Globus pallidus (tissue), 1 donor: Measurements from ENCODE around the gene GANAB.
"Not testable (repeated sequence)": the region's sequence is repeated elsewhere in the genome, so short reads cannot be mapped to it uniquely, and the experiment has no call there.

Source experiments
- DNase-seq: peaks from one replicate; pipeline ENCODE4 v3.0.0-alpha.2; 2015; ENCODE audit warnings: low spot score

GANAB gene

DNA sequence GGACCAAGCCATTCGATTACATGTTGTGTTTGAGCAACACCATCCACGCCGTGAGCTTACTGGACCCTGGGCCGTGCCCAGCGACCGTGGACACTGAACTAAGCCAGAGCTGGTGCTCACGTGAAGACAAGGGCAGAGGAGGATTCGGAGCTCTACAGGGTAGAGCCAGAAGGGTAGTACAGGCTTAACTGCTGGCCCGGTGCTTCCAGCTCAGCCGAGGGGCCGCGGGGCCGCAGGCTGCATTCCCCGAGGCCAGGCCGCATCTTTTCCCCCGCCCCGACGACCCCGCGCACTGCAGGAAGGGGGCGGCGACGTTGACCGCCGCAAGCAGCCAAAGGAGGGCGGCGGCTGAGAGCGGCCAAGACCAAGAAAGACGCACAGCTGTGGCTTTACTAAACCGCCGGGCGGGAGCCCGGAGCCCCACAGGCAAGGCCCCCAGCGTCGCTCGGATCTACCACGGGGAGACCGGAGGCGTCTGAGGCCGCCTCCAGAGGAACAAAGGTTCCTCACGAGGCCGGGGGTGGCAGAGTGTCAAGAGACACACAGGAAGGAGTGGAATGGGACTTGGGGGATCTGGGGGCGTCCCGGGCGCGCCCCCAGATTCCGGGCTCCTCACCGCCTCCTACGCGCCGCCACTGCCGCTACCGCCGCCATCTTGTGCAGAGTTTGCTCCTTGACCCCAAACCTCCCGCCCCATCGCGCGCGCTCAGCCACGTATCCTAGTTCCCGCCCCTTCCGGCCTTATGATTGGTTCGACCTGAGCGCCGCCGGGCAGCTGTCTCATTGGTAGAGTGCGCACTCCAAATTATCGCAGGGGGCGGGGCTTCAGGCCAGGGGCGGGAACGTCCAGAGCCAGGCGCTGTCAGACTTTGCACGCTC is at the start of gene GANAB:
TSS of gene GANAB (minus strand) at position 668 of the 879 bp plus-strand sequence. CDS start at position 654, 14 bp downstream.
- peak; percentile 98 for DNase-seq

DNA sequence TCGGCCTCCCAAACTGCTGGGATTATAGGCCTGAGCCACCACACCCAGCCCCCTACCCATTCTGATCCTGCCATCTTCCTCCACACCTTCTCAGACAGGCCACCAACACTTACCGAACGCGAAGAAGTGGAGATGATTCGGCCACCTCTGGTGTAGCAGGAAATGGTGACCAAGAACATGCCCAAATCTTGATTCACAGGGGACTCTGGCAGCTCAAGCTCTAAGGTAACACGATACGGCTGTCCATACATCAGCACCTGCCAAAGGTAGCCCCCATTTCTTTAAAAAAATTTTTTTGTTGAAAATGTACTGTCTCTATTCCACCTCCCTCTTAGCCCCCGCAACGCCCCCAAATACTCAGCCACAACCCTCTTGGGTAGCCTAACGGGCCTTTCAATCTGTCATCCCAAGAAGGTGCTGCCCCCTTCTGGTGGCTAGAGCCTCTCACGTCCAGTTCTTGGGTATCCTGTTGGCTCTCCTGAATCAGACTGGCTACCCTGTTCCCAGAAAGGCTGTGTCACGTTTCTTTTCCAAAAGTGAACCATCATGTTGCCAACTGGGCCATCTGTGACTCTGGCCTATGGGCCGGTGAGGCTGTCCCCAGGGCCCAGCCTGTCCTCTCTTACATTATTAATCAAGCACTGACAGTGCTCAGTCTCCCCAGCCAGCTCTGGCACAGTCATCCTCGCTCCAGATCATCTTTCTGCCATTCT is 48.2 kb upstream of the GANAB start:
- peak; percentile 77 for DNase-seq

DNA sequence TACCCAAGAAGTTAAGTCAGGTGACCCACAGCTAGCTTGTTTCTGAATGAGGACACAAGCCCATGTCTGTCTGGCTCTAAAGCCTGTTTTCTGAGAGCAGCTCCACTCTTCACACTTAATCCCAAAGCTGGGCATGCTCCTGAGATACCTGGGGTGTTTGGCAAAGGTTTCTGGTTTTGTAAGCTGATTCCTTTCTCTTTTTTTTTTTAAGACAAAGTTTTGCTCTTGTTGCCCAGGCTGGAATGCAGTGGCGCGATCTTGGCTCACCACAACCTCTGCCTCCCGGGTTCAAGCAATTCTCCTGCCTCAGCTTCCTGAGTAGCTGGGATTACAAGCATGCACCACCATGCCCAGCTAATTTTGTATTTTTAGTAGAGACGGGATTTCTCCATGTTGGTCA is 47.2 kb upstream of the GANAB start:
- DNase-seq, result not testable (repeated sequence)

DNA sequence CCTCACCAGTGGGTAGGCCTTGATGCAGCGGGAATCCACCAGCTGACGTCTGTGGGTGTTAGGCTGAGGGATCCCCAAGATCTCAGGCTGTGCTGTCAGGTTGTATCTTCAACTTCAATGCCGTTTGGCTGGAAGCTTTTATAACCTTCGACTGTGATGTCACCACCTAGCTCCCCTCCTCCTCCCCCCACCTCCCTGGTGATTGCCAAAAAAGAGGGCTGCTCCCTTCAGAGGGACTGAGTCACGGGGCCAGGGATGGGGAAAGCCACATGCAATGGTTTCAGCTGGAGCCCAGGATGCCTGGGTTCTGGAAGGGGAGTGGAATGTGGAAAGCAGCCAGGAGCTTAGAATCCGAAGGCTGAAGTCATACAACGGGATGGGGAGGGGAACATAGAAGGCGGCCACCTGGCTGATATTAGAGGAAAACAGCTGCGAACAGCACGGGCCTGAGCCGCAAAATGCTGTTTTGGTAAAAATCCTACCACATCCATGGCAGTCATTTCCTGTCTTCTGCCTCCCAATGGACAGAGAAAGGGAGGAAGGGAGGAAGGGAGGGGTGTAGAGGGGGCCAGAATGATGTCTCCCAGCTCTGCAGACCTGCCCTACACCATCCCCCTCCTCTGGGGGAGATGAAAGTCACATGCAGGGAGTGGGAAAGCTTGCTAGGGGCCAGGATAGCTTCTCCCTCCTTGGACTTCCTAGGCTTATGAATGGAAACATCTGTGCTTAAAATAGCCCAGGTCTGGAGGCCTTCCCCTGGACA is 43.2 kb upstream of the GANAB start, which contains the start of gene LRRN4CL:
TSS of gene LRRN4CL (minus strand) at position 110 of the 763 bp plus-strand sequence. CDS start 1,022 bp downstream, outside the sequence.
- DNase-seq, result no peak

DNA sequence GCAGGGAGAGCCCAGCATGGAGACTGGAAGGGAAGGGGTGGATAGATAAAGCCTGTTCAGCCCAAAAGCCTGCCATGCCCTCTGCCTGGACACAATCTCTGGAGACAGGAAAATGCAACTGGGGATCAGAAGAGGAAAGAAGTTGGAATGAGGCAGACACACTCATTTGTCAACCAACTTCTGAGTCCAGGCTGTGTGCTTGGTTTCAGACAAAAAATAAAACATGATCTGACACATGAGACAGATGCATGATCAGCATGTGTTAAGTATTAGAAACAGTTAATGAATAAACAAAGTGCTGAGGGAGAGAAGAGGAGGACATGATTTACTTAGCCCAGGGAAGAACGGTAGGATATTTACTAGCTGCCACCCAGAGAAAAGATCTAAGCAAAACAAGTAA is 42.1 kb upstream of the GANAB start:
- DNase-seq, result no peak

DNA sequence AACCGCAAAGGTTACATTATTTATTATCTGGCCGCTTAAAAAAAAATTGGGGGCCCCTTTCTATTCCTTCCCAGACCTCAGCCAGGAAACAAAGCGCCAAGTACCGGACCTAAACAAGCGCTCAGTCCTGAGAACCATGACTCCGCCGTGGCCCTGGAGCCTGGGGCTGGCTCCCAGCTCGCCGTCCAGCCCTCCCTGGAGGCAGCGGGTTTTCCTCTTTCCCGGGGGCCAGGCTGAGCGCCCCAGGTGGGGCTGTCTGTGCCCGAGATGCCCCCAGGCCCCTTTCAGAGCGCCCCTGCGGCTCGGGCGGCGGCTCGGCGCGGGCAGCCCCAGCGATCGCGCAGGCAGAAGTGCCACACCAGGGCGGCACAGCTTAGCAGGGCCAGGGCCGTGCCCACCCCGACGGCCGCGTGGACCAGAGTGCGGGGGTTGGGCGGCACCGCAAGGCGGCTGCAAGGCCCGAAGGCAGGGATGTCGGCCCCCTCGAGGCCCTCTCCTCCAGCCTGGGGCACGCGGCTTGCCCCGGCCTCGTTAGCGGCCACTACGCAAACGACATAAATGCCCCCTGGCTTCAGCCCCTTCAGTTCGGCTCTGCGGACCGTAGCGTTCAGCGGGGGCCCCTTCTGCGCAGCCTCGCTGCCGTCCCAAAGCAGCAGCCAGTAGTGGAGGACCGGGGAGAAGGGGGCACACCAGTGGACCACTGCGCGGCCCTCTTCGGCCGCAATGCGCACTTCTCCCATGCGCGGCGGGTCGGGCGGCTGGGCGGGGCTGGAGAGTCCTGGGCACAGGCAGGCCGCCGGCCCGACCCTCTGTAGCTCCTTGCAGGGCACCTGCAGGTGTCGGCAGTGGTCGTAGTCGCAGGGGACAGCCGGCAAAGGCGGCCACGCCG is 41.3 kb upstream of the GANAB start:
- no peak for DNase-seq

DNA sequence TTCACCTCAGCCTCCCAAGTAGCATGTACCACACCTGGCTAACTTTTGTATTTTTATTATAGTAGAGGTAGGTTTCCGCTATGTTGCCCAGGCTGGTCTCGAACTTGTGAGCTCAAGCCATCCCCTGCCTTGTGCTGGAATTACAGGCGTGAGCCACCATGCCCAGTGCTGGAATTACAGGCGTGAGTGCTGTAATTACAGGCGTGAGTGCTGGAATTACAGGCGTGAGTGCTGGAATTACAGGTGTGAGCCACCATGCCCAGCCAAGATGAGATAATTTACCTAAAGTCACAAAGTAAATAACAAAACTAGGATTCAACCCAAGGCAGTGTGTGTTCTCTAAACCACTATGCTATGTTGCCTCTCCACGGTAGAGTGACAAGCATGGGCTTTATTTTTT is 36.1 kb upstream of the GANAB start:
- no peak for DNase-seq

DNA sequence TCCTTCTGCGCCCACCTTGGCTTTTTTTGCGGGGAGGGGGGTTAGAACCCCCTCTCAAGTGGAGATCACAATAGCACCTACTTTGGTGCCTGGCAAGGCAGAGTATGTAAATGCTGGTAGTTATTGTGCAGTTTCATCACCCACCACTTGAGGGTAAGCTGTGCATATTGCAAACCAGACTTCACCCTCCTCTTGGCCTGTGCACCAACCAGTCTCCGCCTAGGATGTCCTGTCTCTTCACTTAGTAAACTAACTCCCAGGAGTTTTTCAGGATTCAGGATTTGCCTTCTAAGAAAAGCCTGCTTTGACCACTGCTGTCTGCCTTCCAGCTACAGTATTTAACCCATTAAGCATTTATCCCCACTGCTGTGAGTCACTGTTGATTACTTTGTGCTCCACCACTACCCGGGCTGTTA is 34.4 kb upstream of the GANAB start:
- DNase-seq, result no peak

DNA sequence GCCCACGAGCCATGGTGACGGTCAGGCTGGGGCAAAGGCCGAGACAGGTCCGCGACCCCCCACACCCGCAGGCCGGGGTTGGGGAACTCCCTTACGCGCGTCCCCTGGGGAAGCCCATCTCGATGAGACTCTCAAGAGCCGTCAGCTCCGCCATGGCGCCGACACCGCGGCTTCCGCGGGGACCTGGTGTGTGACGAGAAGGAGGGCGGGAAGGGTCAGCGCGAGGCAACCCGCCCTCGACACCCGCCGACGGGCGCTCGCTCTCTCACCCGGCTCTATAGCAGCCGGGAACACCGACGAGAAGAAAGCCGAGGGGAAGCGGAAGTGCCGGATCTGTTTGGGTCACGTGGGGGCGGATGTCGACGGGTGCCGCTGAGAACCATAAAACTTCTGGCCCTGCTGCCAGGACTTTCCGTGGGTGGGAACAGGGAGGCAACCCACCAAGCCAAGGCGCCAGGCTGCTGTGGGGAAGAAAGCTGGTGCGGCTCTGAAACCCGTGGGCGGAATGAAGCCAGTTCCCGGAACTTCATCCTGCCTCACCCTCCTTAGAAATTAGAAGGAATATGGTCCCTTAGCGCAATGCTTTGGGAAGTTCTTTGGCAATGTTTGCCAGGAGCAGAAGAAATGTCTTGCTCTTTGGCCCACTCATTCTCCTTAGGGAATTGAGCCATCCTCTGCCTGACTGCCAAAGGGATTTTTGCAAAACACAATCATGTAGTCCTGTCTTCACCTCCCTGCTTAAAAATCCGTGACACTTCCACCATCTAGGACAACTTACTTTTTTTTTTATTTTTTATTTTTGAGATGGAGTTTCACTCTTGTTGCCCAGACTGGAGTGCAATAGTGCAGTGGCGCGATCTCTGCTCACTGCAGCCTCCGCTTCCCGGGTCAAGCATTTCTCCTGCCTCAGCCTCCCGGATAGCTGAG is 32.6 kb upstream of the GANAB start, which contains the start of gene UBXN1:
TSS of gene UBXN1 (minus strand) at position 304 of the 927 bp plus-strand sequence. CDS start at position 154, 150 bp downstream.
- DNase-seq, result peak; percentile 85

DNA sequence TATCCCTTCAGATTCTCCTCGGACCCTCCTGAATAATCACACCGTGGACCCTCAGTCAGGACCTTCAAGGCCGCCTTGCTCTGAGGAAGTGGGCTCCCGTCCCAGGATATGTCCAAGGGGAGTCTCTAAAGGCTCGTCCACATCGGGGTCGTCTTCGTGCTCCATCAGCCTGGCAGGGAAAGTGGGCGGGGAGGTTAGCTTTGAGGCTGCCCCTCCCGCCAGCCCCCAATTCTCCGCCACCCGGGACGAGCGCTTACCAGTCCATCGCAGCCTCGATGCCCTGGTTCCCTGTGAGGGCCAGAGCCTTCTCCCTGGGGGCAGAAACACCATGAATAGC is 32.0 kb upstream of the GANAB start:
- no peak for DNase-seq

DNA sequence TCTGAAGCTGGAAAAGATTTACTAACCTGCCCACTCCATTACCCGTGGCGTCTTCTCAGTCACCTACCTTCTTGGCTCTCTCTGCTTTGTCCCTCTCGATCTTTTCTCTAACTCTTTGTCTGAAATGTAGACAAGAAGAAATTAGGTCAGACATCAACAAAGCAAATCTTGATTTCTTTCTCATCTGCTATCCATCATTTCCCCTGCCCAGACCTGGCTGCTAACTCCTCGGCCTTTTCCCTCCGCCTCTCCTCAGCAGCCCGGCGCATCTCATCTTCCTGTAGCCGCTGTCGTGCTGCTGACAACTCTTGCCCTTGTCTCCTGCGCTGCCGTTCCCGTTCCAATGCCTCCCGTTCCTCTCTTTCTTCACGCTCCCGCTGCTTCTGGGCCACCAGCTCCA is 31.3 kb upstream of the GANAB start:
- DNase-seq, result no peak

DNA sequence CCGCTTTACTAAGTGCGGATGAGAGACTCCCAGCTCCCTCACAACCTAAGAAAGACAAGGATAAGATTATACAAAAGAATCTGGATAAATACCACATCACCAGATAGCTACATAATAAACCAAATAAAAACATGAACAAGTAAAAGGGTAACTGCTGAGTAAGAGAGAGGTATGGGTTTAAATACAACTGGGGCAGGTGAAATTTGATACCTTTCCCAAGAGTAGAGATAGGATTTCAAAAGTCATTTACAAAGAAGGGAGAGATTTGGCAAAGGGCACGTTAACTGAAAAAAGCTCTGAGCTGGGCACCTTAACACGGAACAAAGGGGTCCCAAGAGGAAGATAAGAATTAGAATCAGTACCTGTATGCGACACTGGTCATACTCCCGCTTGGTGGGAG is 30.7 kb upstream of the GANAB start:
- DNase-seq, result no peak

DNA sequence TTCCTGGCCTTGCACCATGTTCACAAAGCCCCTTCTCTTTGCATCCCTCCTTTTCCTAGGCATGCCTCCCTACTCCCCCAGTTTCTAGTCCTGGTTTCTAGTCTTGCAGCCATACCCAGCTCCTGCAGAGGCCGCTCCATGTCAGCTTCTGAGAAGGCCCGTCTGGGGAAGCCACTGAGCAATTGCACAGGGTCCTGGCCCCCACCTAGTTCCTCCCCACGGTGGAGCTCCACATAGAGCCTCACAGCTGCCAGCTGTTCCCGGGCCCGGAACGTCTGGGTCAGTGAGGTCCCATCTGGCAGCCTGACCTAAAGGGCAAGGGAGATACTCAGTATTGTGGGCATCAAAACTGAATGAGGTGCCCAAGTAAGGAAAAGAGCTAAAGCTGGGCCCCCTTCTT is 30.3 kb upstream of the GANAB start:
- DNase-seq, result no peak

DNA sequence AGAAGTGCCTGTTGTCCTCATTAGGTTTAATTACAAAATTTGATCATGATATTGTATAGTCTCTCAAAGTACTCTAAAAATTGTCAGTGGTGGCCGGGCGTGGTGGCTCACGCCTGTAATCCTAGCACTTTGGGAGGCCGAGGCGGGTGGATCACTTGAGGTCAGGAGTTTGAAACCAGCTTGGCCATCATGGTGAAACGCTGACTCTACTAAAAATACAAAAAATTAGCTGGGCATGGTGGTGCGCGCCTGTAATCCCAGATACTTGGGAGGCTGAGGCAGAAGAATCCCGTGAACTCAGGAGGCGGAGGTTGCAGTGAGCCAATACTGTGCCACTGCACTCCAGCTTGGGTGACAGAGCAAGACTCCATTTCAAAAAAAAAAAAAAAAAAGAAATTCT is 29.0 kb upstream of the GANAB start:
- not testable (repeated sequence) for DNase-seq

DNA sequence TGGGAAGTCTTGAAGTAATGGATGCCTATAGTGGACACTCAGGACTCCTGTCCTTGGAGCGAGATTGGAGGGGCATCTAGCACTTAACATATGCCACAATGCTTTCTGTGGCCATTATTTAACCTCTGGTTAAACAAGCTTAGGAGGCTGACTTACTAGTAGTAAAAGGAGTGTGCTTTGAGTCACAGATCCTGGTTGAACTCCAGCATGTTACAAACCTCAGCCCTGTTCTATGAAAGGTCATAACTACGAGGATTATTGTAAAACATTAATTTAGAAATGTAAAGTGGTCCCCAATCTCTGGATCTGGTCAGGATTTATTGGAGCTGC is 26.7 kb upstream of the GANAB start:
- DNase-seq, result no peak

DNA sequence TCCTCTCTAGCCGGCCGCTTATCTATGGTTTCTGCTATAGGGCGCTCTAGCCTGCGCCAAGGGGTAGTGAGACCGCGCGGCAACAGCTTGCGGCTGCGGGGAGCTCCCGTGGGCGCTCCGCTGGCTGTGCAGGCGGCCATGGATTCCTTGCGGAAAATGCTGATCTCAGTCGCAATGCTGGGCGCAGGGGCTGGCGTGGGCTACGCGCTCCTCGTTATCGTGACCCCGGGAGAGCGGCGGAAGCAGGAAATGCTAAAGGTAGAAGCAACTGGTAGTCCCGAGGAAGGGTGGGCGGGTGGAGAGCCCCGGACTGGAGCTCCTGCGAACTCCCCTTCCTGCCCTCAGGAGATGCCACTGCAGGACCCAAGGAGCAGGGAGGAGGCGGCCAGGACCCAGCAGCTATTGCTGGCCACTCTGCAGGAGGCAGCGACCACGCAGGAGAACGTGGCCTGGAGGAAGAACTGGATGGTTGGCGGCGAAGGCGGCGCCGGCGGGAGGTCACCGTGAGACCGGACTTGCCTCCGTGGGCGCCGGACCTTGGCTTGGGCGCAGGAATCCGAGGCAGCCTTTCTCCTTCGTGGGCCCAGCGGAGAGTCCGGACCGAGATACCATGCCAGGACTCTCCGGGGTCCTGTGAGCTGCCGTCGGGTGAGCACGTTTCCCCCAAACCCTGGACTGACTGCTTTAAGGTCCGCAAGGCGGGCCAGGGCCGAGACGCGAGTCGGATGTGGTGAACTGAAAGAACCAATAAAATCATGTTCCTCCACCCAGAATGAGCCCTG is 25.4 kb upstream of the GANAB start, which contains the start of the genes LBHD1 and UQCC3:
TSS of gene LBHD1 (minus strand) at position 660 of the 782 bp plus-strand sequence. CDS start 2,236 bp downstream, outside the sequence.
TSS of gene UQCC3 (plus strand) at position 66 of the 782 bp plus-strand sequence. CDS start at position 139, 73 bp downstream.
- peak; percentile 86 for DNase-seq

DNA sequence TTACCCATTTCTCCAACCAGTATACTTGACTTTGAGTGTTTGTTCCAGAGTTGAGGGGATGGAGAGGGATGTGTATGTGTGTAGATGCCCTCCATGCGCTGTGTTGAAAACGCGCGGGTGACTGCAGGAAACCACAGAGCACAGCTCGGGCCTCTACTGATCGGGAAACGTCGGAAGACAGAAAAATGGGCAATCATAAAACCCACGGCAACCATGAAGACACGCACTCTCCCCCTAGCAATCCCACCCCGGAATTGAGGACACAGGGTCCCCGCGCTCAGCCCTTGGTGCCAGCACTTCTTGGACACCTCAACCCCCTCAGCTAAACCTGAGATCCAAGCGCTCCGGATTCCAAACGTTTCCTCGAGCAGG is 24.8 kb upstream of the GANAB start:
- no peak for DNase-seq

DNA sequence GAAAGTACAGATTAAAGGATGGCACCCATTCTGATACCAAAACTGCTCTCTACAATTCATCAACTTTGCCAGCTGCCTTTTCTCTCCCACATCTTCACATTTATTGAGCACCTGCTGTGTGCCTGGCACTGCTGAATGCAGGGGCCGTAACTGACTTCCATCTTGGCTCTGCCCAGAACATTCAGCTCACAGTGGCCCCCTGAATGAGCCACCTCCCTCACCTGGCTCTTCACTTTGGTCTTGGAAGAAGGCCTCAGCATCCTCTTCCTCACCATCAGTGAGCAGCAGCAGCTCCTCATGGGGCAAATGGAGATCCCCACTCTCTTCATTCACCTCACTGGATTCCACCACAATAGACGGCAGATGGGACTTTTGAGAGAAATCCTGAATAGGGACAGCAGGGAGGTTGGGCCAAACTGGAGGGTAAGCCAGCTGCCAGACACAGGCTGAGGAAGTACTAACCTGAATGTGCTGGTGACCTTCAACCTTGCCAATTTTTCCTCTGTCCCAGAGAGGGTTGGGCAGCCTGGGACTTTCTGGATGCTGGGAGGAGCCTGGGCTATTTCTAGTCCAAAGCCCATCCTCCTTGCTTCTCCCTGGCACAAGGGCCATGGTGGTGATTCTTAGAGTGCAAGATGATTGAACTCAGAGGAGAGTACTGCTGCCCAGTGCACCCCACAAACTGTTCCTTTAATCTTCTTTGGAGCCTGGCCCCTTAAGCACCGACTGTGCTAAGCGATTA is 23.2 kb upstream of the GANAB start:
- DNase-seq, result no peak

DNA sequence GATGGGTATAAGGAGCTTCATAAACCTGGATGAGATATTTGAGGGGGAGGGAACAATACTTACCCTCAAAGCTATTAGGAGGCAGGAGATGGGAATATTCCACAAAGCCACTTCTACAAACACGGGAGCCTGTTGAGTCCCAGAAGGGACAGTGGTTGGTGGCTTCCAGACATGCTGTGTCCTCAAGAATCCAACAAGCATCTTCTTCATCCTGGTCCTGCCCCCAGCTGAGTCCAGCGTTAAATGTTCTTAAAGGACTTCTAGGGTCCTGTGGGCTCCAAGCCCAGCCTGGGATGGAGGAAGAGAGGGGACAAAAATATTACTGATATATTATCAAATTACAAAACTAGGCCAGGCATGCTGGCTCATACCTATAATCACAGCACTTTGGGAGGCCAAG is 21.0 kb upstream of the GANAB start:
- DNase-seq, result no peak
